NCI-H146 (cell line): ENCODE measurements around the gene NPEPL1.
"Not testable (repeated sequence)": the region's sequence is repeated elsewhere in the genome, so short reads cannot be mapped to it uniquely, and the experiment has no call there.

Experiments
- DNase-seq: peaks from one replicate; lab custom pipeline; 2025; lab: John Stamatoyannopoulos, UW

Gene NPEPL1, protein sequence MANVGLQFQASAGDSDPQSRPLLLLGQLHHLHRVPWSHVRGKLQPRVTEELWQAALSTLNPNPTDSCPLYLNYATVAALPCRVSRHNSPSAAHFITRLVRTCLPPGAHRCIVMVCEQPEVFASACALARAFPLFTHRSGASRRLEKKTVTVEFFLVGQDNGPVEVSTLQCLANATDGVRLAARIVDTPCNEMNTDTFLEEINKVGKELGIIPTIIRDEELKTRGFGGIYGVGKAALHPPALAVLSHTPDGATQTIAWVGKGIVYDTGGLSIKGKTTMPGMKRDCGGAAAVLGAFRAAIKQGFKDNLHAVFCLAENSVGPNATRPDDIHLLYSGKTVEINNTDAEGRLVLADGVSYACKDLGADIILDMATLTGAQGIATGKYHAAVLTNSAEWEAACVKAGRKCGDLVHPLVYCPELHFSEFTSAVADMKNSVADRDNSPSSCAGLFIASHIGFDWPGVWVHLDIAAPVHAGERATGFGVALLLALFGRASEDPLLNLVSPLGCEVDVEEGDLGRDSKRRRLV

DNA sequence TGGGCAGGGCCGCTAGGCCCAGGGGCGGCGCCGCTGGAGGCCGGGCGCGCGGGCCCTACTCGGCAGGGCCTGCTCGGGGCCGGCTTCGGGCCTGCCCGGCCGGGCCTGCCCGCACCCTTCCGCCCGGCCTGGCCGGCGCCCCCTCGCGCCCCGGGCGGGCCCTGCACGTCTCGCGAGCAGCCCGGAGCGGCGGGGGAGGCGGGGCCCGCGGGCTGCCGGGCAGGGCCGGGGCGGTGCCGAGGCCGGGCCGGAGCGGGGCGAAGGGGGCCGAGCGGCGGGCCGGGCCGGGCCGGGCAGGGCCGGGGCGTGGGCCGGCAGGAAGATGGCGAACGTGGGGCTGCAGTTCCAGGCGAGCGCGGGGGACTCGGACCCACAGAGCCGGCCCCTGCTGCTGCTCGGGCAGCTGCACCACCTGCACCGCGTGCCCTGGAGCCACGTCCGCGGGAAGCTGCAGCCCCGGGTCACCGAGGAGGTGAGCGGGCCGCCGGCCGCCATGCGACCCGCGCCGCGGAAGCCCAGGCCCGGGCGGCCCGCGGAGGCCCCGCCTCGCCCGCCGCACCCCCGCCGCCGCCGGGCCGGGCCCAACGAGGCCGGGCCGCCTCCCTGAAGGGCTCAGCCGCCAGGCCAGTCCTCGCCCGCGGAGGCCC, at the start of gene NPEPL1:
TSS of gene NPEPL1 (plus strand) at position 222 of the 647 bp plus-strand sequence. CDS start at position 323, 101 bp downstream.
- peak; percentile 71 for DNase-seq

DNA sequence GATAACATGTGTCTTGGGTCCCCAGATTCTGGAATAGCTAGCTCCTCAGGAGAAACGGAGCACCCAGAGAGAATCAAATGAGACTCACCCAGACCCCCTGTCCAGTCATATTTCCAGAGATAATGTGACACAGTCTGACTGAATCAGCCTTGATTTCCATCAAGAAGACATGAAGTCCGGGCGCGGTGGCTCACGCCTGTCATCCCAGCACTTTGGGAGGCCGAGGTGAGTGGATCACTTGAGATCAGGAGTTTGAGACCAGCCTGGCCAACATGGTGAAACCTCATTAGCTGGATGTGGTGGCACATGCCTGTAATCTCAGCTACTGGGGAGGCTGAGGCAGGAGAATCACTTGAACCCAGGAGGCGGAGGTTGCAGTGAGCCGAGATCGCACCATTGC, 49.7 kb upstream of the NPEPL1 start:
- not testable (repeated sequence) for DNase-seq

DNA sequence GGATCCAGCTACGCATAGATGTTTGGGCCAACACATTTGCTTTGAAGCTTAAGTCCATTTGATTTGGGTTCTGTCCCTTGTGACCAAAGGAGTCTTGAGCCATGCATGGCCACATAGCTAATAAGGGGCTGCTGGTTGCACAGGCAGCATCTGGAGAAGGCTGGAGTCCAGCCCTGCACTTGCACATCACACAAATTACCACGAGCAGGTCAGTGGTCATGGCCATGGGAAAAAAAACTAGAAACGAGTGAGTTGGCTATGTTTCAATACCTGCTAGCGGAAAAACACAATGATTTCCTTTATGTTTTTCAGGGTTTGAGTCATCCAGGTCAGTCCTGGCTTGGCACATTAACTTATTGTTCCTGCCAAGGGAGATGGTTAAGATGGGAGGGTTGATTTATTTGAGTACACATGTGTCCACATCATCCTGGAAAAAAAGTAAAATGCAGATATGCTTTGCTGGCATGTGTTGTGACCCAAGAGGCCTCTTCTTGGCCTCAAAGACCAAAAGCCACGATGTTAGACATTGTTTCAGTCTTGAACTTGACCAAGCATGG, 47.1 kb upstream of the NPEPL1 start:
- no peak for DNase-seq

DNA sequence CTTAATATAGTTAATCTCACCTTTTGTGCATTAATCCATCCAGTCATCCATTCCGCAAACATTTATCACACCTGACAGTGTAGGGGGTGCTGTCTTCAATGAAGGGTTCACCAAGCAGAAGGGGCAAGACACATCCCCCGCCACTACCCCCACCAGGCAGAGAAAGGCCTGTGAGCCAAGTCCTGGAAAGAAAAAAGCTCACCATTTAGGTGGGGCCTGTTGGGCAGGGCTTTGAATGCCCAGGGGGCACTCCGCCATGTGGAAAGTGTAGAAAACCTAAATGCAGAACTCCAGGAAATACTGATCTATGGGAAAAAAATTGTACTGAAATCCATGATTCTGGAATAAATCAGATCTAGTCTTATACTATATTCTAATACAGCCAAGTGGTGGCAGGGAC, 46.3 kb upstream of the NPEPL1 start:
- DNase-seq = no peak

DNA sequence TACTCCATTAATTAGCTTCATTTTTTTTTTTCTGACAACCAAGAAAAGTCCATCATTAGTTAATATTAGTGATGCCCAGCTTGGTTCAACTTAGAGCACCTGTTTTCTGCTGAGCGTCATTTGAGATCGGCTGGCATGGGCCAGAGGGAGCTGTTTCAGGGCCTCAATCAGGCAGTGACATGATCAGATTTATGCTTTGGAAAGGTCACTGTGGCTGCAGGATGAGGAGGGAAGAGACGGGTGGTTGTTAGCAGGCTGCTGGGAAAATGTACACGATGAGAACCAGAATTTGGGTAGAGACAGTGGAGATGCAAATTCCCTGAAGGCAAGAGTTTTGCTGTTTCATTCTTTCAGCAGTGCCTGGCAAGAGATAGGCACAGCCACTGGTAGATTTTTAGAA, 45.9 kb upstream of the NPEPL1 start:
- DNase-seq = no peak

DNA sequence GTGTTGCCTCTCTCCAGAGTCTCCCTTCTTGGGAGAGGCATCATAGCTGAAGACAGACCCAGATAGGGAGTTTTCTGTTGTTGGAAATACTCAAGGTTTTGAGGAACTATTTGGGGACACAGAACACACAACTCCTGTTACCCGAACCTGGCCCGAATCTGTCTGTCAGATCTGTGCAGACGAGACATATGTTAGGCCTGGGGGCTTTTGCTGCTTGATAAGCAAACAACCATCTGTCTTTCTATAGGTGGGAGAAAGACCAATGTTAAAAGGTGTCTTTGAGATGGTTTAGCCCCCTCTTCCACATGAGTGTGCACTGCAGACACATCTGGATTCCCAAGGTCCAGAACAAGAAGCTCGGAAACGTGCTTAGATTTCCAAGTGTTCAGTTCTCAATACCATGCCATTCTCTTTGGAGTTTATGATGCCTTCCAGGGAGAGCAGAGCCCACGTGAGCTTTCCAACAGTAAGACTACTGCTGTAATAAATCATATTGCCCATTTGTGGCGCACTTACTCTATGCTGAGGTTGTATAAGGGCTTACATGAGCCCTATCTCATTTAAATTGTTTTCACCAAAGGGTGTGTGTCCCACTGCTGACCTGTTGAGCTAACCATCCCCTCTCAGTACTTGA, 45.3 kb upstream of the NPEPL1 start:
- DNase-seq = no peak

DNA sequence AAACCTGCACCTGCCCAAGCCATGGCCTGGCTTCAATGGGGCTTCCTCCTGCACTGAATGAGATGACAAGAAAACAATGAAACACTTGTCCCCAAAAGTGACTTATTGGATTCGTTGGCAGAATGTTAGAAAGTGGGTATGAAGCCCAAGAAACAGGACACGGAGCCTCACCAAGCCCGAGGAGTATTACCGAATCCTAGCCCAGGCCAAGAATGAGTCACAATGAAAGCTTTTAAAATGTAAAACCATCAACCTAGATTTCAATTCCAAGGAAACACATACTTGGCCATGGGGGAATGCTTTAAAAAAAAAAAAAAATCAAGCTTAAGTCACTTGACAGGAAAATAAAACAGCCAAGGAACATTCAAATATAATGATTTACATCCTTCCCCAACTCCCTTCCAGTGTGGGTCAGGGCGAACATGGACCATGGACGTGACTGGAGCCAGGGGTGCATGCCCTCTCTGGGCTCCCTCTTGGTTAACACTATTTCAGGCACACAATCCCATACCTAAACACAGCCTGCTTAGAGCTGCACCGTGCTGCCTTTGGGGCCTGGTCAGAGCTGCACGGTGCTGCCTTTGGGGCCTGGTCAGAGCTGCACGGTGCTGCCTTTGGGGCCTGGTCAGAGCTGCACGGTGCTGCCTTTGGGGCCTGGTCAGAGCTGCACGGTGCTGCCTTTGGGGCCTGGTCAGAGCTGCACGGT, 44.7 kb upstream of the NPEPL1 start:
- DNase-seq = no peak

DNA sequence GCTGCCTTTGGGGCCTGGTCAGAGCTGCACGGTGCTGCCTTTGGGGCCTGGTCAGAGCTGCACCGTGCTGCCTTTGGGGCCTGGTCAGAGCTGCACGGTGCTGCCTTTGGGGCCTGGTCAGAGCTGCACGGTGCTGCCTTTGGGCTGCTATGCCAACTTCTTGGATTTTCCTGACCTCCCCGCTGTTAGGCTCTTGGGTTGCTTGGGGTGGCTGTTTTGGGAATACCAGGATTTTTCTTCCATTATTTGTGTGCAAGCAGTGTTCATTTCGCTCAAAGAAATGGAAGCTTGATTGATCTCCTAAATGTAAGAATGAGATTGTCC, 44.1 kb upstream of the NPEPL1 start:
- DNase-seq = not testable (repeated sequence)

DNA sequence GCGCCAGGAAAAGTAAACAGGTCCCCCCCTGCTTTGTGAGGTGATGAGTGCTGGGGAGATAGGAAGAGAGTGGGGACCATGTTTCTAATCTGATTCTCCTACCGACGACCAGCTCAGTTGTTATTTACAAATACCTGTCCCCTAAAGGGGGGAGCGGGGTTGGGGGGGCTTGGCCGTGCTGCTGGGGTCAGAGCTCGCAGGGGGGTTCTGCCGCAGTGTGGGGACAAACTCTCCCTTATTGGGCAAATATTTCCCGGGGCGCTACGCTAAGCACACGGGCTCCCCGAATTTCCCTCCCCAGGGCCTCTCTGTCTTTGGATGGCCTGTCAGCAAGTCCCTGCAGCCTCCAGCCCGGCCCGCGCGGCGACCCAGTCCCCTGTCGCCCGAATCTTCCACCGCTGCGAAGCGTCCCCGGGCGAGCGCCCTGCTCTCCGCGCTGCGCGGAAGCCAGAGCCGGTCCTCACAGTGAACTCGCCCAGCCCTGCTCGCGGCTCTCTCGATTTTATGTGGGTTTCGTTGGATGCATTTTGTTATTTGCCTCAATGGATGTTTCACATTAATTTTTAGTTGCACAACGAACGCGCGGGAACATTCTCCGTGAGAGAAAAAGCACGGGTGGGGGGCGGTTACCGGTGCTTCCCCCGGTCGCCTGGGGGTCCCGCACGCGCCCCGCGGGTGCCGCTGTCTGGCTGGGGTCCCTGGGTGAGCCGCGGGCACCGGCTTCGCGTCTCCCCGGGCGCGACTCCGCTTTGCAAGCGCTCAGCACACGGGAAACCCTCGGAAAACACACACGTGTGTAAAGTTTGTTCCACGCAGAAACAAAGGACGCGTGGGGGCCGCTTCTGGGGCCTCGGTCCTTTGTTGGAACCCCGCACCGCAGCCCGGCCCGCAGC, 43.1 kb upstream of the NPEPL1 start:
- no peak for DNase-seq

DNA sequence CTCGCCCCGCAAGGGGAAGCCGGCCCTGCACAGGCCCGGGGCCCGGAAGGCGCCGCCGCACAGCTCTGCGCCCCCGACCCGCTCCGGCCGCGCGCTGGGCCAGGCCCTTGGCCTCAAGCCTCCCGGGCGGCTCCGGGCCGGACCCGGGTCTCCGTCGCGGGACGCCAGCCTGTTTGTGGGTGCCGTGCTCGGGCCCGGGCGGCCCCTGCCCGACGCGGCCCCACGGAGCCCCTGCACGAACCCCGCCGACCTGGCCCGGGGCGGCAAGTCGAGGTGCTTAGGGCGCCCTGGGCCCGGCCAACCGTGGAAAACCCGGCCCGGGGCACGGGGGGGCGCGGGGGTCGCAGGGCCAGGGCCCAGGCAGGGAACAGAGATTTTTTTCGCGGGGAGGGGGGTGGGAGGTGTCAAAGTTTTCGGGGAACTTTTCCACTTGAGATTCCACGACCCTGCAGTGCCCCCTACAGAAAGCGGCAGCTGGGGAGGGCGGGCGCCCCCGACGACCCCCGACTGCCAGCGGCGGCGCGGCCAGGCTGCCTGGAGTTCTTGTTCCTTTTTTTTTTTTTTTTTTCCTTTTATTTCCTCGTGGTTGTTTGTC, 42.3 kb upstream of the NPEPL1 start:
- no peak for DNase-seq

DNA sequence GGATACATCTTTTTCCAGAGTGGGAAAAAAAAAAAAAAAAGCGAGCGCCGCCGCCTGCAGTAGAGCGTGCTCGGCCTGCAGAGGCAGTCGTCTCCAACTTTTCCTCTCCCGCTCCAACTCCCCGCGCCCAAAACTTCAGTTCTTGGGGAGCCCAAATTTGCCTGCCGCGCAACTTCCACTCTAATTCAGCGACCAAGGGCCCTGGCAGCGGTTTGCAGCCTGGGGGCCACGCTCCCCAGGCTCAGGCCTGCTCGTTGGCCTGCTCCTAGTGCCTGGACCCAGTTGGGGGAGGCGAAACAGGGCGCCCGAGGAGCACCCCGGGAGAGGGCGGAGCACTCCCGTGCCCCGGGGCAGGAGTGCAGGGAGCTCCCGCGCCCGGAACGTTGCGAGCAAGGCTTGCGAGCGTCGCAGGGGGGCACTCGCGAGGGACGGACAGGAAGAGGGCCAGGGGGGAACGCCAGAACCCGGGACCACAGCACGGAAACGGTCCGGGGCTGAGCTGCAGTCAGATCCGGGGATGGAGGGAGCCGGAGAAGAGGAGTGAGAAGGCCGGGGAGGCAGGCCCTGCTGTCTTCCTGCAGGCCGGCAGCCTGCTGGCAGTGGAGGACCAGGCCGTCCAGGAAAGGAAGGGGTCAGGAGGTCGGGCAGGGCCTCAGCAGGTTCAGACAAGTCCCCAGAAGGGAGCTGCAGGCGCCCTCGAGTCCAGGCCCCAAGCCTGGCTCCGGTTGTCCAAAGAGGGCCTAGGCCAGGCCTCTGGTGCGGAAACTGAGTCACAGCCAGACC, 41.6 kb upstream of the NPEPL1 start, which contains the start of gene STX16:
TSS of gene STX16 (plus strand) at position 508 of the 783 bp plus-strand sequence. CDS start 724 bp downstream, outside the sequence.
- peak; percentile 93 for DNase-seq

DNA sequence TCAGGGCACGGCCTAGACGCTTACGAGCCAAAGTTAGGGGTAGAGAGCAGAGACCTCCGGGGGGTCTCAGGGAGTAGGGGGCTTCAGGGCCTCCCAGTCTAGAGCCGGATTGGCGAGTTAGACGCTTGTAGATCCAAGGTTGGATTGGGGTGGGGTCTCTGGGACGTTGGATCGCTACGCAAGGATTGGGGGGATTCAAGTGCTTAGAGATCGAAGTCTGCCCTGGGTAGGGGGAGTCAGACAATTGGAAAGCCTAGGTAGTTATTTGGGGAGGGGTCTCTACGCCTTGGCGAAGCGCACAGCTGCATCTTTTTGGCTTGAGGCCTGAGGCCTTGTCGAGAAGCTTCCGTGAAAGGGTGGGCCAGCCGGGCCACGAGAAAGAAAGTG, 41.0 kb upstream of the NPEPL1 start:
- DNase-seq = peak; percentile 59

DNA sequence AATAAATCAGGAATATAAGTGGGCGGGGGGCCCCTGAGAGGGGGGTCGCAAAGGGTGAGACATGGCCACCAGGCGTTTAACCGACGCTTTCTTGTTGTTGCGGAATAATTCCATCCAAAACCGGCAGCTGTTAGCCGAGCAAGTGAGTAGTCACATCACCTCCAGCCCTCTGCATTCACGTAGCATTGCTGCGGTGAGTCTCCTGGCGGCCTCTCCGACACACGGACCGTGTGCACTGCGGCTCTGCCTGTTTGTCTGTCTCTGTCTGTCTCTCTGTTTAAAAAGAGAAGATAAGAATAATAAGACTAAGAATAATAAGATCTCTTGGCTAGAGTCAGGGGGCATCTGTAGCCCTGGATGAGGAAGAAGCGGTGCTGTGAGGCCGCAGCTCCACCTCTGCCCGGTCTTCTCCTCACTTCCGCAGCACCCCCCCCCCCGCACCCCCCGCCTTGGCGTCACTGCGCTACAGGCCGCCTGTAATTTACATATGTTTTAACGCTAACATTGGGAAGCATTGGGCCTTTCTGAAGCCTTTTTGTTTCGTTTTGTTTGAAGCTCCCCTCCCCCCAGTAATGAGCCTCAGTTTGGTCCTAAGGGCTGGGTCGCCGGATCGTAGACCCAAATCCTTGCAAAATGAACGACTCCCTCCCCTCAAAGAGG, 40.5 kb upstream of the NPEPL1 start:
- DNase-seq = peak; percentile 51

DNA sequence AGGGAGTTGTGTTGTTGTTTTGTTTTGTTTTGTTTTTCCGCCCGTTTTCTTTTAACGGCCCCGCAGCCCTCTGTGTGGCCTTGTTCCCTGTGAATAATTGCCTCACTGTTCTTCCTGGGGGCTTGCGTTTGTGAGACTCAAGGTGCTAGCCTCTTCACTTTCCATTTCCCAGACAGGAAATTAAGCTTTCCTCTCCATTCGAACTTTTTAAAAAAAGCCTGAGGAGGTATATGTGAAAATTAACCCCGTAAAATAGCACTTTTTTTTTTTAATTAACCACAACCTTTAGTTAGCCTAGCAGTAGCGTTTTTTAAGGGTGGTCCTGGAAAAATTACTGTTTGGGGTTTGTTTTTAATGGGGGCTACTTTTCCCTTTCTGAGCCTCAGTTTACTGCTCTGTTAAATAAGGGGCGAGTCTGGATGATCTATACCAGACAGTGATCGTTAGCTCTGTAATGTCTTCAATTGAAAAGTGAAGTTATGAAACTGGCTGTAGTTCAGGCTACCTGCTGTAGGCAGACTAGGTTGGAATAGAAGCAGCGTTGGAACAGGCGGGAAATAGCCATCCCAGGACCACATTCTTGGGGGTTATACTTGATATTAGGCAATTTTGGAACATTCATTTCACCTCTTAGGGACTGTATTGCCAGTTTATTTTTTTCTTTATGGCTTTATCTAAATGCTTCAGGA, 39.9 kb upstream of the NPEPL1 start:
- no peak for DNase-seq

DNA sequence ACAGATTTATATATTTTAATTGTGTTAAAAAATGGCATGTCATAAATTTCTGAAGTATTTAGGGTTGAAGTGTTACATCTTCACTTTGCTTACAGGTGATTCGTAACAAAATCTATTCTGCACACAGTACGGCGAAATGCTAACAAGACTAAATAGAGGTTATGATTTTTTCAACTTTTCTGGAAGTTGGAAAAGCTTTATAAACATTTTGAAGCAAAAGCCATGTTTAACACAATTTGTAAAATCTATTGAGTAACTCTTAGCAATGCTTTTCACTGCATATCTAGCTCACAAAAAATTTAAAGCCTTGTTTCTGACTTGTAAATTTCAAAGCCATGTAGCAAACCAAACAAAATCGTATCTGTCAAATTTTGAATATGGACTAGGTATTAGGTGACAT, 38.3 kb upstream of the NPEPL1 start:
- no peak for DNase-seq

DNA sequence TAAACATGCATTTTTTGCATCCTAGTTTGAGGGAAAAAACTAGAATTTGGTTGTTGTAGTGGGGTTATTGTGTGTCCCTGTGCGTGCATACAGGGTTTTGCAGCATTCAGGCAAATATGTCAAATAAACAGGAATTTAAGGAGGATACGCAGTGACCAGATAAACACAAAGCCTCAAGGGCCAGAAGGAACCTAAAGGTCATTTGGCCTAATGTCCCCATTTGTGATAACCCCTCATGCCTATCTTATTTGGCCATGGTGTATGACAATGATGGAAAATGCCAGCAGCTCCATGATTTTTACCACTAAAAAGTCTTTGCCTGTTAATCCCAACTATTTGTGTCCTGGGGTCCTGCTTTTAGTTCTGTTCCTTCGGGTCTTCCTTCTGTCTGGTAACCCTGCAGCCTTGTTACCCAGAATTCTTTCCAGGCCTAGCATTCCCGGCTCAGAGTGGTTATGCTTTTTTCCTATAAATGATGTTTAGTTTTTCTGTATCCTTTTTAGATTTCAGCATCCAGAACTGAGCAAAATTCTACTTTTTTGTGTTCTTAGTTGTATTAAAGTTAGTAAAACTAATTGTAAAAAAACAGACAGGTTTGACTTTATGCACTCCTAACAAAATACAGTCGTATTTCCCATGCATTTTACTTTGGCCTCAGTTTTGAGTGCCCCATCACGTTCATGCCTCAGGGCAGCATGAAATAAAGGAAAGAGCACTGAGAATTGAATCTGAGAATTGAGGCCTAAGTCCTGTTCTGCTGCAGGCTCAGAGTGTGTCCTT, 37.1 kb upstream of the NPEPL1 start:
- no peak for DNase-seq

DNA sequence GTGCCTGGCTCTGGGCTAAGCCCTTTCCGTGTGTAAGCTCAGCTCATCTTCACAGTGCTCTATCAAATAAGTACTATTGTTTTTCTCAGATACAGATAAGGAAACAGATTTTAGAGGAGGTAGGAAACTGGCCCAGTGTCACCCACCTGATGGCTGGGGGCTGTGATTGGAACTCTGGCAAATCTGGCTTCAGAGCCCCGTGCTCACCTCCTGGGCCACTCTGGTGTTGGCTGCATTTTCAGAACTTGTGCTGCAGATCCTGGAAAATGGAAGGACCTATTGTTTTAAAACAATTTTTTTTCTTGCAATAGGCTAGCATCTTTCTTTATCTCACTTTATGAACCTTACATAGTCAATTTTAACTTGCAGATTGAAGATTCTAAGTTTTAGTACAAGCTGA, 35.8 kb upstream of the NPEPL1 start:
- DNase-seq = no peak

DNA sequence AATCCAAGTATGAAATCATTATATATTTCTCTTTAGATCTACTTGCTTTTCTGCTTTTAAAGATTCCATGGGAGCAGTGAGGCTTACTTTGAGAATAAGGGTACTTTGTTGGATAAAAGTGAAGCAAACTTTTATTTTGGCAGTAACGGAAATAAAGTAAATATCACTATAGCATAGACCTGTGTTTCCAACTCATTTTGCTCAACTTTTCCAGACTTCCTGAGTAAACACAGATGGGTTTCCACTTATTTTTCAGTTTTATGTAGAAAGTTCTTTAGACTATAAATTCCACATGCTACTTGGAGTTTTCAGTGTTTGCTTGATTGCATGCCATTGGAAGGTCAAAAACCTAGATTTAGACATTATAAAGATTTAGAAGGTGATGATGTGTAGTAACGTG, 35.3 kb upstream of the NPEPL1 start:
- DNase-seq = no peak
